GM10248 (cell line): ENCODE measurements around the gene LHFPL4.

Experiments used
- CTCF ChIA-PET: fragments of 300-600 bp; sonication (Branson Sonifier 250); formaldehyde crosslinking; extraction: SDS; loops from one replicate; lab custom pipeline; 2021; ENCODE audit warnings: antibody characterized with exemption; lab: Yijun Ruan, JAX
- POLR2A ChIA-PET: fragments of 350-650 bp; sonication (Branson Sonifier 250); formaldehyde crosslinking; extraction: SDS; loops from one replicate; lab custom pipeline; 2020; ENCODE audit warnings: antibody characterized with exemption; lab: Yijun Ruan, JAX
- DNase-seq: peaks from one replicate; pipeline ENCODE4 v3.0.0; 2012; ENCODE audit errors: extremely low spot score
- TF ChIP-seq, protein P1 (sequence below): IDR thresholded peaks from 2 replicates; pipeline ENCODE4 v1.5.1; 2012; ENCODE audit warnings: mild to moderate bottlenecking, low read depth; ENCODE audit errors: extremely low read depth, missing control alignments, control extremely low read depth

The LHFPL4 gene

DNA sequence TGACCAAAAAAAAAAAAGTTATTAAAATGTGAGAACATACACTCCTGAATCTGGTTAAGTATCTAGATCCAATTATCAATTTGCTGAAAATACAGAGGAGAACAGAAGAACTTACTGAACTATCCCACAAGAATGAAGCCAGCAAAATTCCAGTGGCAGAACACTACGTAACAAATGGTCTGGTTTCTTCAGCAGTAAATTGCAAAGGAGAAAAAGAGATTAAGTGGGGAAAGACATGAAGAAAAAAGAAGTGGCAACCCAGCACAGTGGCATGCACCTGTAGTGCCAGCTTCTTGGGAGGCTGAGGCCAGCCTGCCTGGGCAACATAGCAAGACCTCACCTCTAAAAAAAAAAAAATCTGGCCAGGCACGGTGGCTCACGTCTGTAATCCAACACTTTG lies 62.1 kb downstream of the LHFPL4 start:
- DNase-seq: no peak
- ChIA-PET POLR2A (interaction anchor here (0.7 kb wide), 1 partner anchor 8 kb away, joined by 4 read pairs; no protein-coding TSS in a partner anchor), CTCF (interaction anchor here (1.4 to 3.5 kb wide), 3 partner anchors 10 to 129 kb away, joined by 7 to 22 read pairs (median 10); partner anchors contain the start of gene THUMPD3)
- TF ChIP-seq, protein P1, sequence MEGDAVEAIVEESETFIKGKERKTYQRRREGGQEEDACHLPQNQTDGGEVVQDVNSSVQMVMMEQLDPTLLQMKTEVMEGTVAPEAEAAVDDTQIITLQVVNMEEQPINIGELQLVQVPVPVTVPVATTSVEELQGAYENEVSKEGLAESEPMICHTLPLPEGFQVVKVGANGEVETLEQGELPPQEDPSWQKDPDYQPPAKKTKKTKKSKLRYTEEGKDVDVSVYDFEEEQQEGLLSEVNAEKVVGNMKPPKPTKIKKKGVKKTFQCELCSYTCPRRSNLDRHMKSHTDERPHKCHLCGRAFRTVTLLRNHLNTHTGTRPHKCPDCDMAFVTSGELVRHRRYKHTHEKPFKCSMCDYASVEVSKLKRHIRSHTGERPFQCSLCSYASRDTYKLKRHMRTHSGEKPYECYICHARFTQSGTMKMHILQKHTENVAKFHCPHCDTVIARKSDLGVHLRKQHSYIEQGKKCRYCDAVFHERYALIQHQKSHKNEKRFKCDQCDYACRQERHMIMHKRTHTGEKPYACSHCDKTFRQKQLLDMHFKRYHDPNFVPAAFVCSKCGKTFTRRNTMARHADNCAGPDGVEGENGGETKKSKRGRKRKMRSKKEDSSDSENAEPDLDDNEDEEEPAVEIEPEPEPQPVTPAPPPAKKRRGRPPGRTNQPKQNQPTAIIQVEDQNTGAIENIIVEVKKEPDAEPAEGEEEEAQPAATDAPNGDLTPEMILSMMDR: no peak

- ChIA-PET POLR2A (no interaction called here), CTCF (interaction anchor here (0.7 kb wide), 1 partner anchor 9 kb away, joined by 3 read pairs; no protein-coding TSS in a partner anchor)
- DNase-seq: no peak
- TF ChIP-seq, protein P1: no peak
Measured at GRCh38 chr3:9485248-9485647, 68.4 kb downstream of the LHFPL4 start.

GRCh38 chr3:9480265-9480664 lies 73.4 kb downstream of the LHFPL4 start:
- TF ChIP-seq, protein P1: no peak
- ChIA-PET POLR2A (no interaction called here), CTCF (interaction anchor here (1.1 to 1.7 kb wide), 4 partner anchors 10 to 23 kb away, joined by 3 to 7 read pairs (median 4); no protein-coding TSS in a partner anchor)
- DNase-seq: no peak

DNA sequence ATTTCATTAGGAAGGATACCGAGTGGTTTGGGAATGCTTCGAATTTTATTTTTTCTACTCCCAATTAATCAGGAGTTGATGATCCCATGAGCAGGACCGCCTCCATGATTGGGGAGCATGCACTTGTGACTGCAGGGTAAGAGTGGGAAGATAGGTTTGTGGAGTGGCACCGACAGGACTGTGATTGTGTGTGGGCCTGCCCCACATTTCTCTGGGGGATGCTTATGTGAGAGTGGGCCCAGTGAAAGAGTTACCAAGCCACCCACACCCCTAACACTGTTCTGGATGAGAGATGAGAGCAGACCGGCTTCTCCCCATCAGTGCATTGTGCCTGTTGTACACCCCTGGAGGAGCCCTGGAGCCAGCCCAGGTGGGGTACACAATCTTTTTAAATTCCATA lies 76.7 kb downstream of the LHFPL4 start:
- no peak for DNase-seq
- CTCF ChIA-PET: interaction anchor here (1.2 to 1.3 kb wide), 2 partner anchors 9 to 27 kb away, joined by 3 to 4 read pairs; no protein-coding TSS in a partner anchor
- TF ChIP-seq, protein P1: no peak
- POLR2A ChIA-PET: no interaction called here

DNA sequence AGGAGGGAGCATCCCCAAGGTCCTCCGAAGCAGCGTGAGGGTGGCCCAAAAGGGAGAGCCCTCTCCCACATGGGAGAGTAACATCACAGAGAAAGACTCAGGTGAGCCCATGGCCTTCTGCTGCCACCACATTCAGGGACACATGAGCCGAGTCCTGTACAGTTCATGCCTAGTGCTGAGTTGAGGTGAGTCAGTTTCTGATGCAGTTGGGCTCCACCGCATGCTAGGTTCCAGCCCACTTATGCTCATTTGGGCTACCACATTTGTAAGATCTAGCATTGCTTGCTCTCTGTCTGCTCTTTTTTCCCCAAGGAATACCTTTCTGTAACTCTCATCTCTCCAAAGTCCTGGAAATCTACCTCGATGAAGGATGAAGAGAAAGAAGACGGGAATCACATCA lies 79.1 kb downstream of the LHFPL4 start:
- ChIA-PET POLR2A (no interaction called here), CTCF (no interaction called here)
- TF ChIP-seq, protein P1: no peak
- DNase-seq: no peak

DNA sequence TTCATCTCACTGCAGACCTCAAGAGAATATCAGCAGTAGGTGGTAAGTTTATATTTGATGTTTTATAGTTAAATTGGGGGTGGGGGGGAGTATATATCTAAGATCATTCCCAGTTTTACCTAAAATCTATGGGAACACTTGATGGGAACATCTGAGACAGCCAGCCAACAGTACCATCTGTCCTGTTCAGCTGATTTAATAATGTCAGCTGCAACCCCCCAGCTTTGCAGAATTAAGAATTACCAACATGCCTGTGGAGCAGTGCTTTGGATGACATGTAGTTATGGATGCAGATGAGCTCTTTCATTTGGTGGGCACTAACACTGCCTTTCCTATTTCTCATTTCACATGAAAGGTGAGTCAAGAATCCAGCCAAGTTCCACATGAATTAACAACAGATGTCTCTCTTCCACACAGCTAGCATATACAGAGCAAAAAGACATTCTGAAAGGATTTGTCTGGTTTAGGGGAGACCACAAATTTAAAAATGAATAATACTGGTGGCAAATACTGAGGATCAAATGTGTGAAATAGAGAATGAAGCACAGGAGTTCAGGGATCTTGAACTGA lies 80.0 kb downstream of the LHFPL4 start:
- POLR2A ChIA-PET: no interaction called here
- TF ChIP-seq, protein P1: no peak
- CTCF ChIA-PET: no interaction called here
- DNase-seq: no peak
